ENCODE measurements around the gene IFIH1. TPM values are rescaled to one million over a fixed set of nuclear protein-coding genes. Genes with fewer than 3 reads are reported as not detected.

Gene IFIH1
- total RNA-seq, 4 donors from 2014 or later = 17.2 to 23.7 (median 20.8) TPM

DNA sequence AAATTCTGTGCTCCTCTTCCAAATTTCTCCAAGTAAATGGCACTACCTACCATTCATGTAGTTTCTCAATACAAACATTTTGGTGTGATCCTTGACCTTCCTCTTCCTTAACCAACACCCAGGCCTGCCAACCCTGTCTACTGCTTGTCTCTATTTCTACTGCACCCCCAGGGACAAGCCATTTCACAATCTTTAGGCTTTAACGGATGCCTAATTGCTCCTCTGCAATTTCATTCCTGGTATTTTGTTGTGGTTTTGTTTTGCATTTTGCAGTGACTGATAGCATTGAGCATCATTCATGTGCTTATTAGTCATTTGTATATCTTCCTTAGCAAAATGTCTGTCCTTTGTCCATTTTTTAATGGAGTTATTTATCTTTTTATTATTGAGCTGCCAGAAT, 85.3 kb downstream of the IFIH1 start:
- DNase-seq = no peak
- no peak for TF ChIP-seq POLR2A (IDR thresholded peaks at IDR 0.05)
- TF ChIP-seq, protein P1, sequence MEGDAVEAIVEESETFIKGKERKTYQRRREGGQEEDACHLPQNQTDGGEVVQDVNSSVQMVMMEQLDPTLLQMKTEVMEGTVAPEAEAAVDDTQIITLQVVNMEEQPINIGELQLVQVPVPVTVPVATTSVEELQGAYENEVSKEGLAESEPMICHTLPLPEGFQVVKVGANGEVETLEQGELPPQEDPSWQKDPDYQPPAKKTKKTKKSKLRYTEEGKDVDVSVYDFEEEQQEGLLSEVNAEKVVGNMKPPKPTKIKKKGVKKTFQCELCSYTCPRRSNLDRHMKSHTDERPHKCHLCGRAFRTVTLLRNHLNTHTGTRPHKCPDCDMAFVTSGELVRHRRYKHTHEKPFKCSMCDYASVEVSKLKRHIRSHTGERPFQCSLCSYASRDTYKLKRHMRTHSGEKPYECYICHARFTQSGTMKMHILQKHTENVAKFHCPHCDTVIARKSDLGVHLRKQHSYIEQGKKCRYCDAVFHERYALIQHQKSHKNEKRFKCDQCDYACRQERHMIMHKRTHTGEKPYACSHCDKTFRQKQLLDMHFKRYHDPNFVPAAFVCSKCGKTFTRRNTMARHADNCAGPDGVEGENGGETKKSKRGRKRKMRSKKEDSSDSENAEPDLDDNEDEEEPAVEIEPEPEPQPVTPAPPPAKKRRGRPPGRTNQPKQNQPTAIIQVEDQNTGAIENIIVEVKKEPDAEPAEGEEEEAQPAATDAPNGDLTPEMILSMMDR (IDR thresholded peaks at IDR 0.05) = no peak
- Histone ChIP-seq H3K4me3 (replicated peaks in 1 of 3) (no peak overlapping the region), H3K9me3 (no peaks in the 10 kb centered on the region), H3K27me3 (no peaks in the 10 kb centered on the region), H3K27ac (no peak overlapping the region), H3K36me3 (no peaks in the 10 kb centered on the region), H3K4me1 (no peaks in the 10 kb centered on the region)
- 65 to 71% methylated on average over 1 of the region's 1 CpG for WGBS, 2 donors
- intact Hi-C loops (cut with DNase I) = no loop called here

DNA sequence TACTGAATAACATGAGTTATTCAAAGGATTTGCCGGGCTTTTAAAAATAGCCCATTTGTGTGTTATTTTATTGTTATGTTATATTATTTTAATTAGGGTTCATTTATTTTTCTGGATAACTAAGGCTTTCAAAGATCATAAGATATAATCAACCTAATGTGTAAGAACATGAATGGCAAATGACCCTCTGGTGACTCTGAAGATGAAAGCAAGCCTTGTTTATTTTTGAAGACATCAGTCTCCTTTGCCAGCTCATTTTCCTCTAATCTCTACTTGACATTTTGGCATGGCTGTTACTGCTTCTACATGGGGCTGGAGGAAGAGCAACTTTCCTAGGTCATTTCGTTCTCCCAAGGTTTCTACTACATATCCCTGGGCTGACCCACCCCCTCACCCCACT, 85.8 kb downstream of the IFIH1 start:
- Histone ChIP-seq H3K4me3 (replicated peaks in 1 of 3) (no peak overlapping the region), H3K27ac (no peak overlapping the region), H3K4me1 (no peaks in the 10 kb centered on the region), H3K36me3 (no peaks in the 10 kb centered on the region), H3K27me3 (no peaks in the 10 kb centered on the region), H3K9me3 (no peaks in the 10 kb centered on the region)
- WGBS, 2 donors = 77 to 78% methylated on average over 2 of the region's 2 CpGs
- DNase-seq = no peak
- intact Hi-C loops (cut with DNase I) = no loop called here
- no peak for TF ChIP-seq POLR2A (IDR thresholded peaks at IDR 0.05)
- TF ChIP-seq, protein P1 (IDR thresholded peaks at IDR 0.05) = no peak

DNA sequence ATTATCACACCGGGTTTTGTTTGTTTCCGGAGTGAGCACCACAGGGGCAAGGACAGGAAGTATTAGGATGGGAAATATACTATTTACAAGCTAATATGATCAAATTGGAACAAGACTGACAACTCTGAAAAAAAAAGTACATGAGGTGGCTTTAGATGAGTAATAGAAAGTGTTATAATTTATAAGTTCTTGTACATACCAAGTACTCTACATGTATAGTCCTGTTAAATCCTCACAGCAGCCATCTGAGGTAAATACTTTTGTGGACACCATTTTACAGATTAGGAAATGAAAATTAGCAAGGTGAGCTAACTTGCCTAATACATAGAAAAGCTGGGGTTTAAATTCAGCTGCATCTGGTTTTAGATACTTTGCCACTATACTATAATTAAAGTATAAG, 86.5 kb downstream of the IFIH1 start:
- H3K9me3 ChIP-seq = no peaks in the 10 kb centered on the region
- H3K36me3 ChIP-seq = no peaks in the 10 kb centered on the region
- no peak for DNase-seq
- H3K27me3 ChIP-seq = no peaks in the 10 kb centered on the region
- H3K4me3 ChIP-seq (replicated peaks in 1 of 3) = no peak overlapping the region
- TF ChIP-seq, protein P1 (IDR thresholded peaks at IDR 0.05) = no peak
- TF ChIP-seq POLR2A (IDR thresholded peaks at IDR 0.05) = no peak
- 61 to 63% methylated on average over 2 of the region's 2 CpGs for WGBS, 2 donors
- intact Hi-C loops (cut with DNase I) = no loop called here
- H3K4me1 ChIP-seq = no peaks in the 10 kb centered on the region
- H3K27ac ChIP-seq = no peak overlapping the region

DNA sequence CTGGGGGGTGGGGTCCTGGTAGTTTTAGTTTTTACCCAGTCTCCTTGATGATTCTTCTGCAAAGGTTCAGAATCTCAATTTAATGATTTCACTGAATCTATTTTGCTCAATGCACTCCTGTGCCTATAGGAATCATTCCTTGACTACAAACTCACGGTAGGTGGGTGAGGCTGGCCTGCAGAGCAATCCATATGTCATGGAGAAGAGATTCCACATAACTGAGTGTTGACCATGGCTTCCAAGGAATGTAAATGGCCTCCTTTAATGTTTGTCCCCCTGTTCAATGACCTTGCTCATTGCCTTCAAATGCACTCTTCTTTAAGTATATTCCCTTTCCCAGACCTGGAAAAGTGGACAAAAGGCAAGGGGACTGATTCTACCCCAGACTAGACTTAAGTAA, 87.7 kb downstream of the IFIH1 start:
- WGBS, 2 donors = 39 to 95% methylated on average over 1 of the region's 1 CpG
- Histone ChIP-seq H3K4me1 (no peaks in the 10 kb centered on the region), H3K9me3 (no peaks in the 10 kb centered on the region), H3K27me3 (no peaks in the 10 kb centered on the region), H3K27ac (no peak overlapping the region), H3K36me3 (no peaks in the 10 kb centered on the region), H3K4me3 (replicated peaks in 1 of 3) (no peak overlapping the region)
- no peak for DNase-seq
- intact Hi-C loops (cut with DNase I) = no loop called here
- TF ChIP-seq POLR2A (IDR thresholded peaks at IDR 0.05) = no peak
- TF ChIP-seq, protein P1 (IDR thresholded peaks at IDR 0.05) = no peak

DNA sequence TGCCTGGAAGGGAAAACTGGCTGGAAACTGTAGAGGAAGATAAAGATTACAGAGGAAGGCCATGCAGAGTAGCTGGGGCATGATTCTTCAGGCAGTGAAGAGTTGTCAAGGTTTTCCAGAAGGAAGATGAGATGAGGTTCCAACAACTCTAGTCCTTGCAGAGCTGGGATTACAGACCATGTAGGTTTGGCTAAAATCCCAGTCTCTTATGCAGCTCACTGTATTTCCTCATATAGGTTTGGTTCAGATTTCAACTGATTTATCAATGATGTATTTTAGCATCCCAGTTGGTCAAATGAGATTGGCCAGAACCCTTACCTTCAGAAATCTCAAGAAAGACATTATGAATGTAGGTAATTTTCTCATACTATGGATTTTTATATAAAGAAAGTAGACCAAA, 91.6 kb downstream of the IFIH1 start:
- intact Hi-C loops (cut with DNase I) = no loop called here
- Histone ChIP-seq H3K36me3 (no peaks in the 10 kb centered on the region), H3K27me3 (no peaks in the 10 kb centered on the region), H3K9me3 (no peaks in the 10 kb centered on the region), H3K27ac (no peak overlapping the region), H3K4me1 (no peaks in the 10 kb centered on the region), H3K4me3 (replicated peaks in 1 of 3) (no peak overlapping the region)
- DNase-seq = no peak
- TF ChIP-seq, protein P1 (IDR thresholded peaks at IDR 0.05) = no peak

Measured in thyroid gland (tissue), 4 donors.